Neural progenitor cell (in vitro differentiated cells): ENCODE measurements around the gene ZFAND3.

ENCODE experiments used
- EZH2 ChIP-seq: fragments of 200-600 bp; sonication (generic); IDR thresholded peaks from 2 replicates; pipeline ENCODE4 v1.6.1; 2017; ENCODE audit warnings: antibody characterized with exemption, mild to moderate bottlenecking, moderate library complexity
- TF ChIP-seq, protein P1 (sequence below): fragments of 200-600 bp; sonication (generic); IDR thresholded peaks from 2 replicates; pipeline ENCODE4 v1.5.1; 2017; ENCODE audit warnings: antibody characterized with exemption, mild to moderate bottlenecking

DNA sequence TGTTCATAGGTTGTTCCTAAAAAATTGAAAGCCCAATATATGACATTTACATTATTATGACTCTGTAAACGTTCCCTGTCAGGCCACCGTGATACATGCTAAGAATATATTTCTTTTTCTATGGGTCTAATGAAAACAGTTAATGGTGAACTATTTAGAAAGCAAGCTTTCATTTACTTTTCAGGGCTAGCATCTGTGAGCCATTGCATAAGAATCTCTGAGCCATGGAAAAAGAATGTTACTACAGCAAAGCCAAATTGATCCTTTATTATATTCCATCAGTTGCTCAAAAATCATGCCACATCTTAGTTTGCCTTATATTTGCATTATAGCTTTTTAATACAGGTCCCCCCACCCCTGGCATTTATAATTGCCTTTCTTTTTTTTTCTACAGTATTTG is 275.5 kb downstream of the ZFAND3 start:
- no peak for TF ChIP-seq EZH2
- TF ChIP-seq, protein P1, sequence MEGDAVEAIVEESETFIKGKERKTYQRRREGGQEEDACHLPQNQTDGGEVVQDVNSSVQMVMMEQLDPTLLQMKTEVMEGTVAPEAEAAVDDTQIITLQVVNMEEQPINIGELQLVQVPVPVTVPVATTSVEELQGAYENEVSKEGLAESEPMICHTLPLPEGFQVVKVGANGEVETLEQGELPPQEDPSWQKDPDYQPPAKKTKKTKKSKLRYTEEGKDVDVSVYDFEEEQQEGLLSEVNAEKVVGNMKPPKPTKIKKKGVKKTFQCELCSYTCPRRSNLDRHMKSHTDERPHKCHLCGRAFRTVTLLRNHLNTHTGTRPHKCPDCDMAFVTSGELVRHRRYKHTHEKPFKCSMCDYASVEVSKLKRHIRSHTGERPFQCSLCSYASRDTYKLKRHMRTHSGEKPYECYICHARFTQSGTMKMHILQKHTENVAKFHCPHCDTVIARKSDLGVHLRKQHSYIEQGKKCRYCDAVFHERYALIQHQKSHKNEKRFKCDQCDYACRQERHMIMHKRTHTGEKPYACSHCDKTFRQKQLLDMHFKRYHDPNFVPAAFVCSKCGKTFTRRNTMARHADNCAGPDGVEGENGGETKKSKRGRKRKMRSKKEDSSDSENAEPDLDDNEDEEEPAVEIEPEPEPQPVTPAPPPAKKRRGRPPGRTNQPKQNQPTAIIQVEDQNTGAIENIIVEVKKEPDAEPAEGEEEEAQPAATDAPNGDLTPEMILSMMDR, result no peak
